Cardiac fibroblast (primary cell): ENCODE measurements around the gene PELI2.

Experiments
- DNase-seq, 2 donors: peaks; one replicate each; pipeline versions ENCODE4 v3.0.0 to v3.0.0-alpha.2; 2010; ENCODE audit warnings: low read depth in 2 of 2
- H3K4me3 ChIP-seq, 2 donors: replicated peaks in 1 of 2; 1 replicate in 1 of 2; 2 replicates in 1 of 2; pipeline ENCODE4 v1.5.1; 2011; ENCODE audit warnings: low read depth in 2 of 2, low read length in 2 of 2, mild to moderate bottlenecking in 2 of 2, moderate library complexity in 1 of 2
- CTCF ChIP-seq: IDR thresholded peaks from one replicate; pipeline ENCODE4 v1.5.1; 2011; ENCODE audit warnings: low read depth, mild to moderate bottlenecking, low read length, inconsistent platforms

PELI2 gene

GRCh38 chr14:56152221-56152620 lies 34.0 kb downstream of the PELI2 start:
- DNase-seq: no peak
- no peak for TF ChIP-seq CTCF
- no peak overlapping the region for H3K4me3 ChIP-seq

- peak in 1 of 2 donors; percentile 60 for DNase-seq
- H3K4me3 ChIP-seq: no peak overlapping the region
- no peak for TF ChIP-seq CTCF
Observed at GRCh38 chr14:56153267-56153666, 35.1 kb downstream of the PELI2 start.

GRCh38 chr14:56154321-56154720 lies 36.1 kb downstream of the PELI2 start:
- DNase-seq: no peak
- no peak for TF ChIP-seq CTCF
- H3K4me3 ChIP-seq: no peak overlapping the region

- H3K4me3 ChIP-seq: no peak overlapping the region
- TF ChIP-seq CTCF: no peak
- DNase-seq: peak in 1 of 2 donors; percentile 43
Observed at GRCh38 chr14:56156096-56156495, 37.9 kb downstream of the PELI2 start.

GRCh38 chr14:56159066-56159465 lies 40.9 kb downstream of the PELI2 start:
- no peak for DNase-seq
- TF ChIP-seq CTCF: no peak
- no peak overlapping the region for H3K4me3 ChIP-seq

GRCh38 chr14:56160088-56160487 lies 41.9 kb downstream of the PELI2 start:
- H3K4me3 ChIP-seq: no peak overlapping the region
- no peak for TF ChIP-seq CTCF
- no peak for DNase-seq

- no peak for TF ChIP-seq CTCF
- DNase-seq: no peak
- no peak overlapping the region for H3K4me3 ChIP-seq
Observed at GRCh38 chr14:56161658-56162057, 43.4 kb downstream of the PELI2 start.
